Suppressor macrophage (primary cell): ENCODE results near the gene KIAA1958.

Experiments used
- DNase-seq, 4 experiments: peaks; one replicate each; pipeline ENCODE4 v3.0.0-alpha.2; 2020 to 2022

Gene KIAA1958

GRCh38 chr9:112605963-112606699 is 119.5 kb downstream of the KIAA1958 start:
- DNase-seq = no peak

- DNase-seq = no peak
Measured at GRCh38 chr9:112608851-112609250, 122.2 kb downstream of the KIAA1958 start.

GRCh38 chr9:112615584-112616266 is 129.1 kb downstream of the KIAA1958 start:
- no peak for DNase-seq

GRCh38 chr9:112617371-112617770 is 130.7 kb downstream of the KIAA1958 start:
- no peak for DNase-seq

- no peak for DNase-seq
Measured at GRCh38 chr9:112618385-112619009, 131.9 kb downstream of the KIAA1958 start.

GRCh38 chr9:112620388-112620787 is 133.8 kb downstream of the KIAA1958 start:
- peak; percentile 57 to 80 (median 72) for DNase-seq

- peak; percentile 49 to 69 (median 64) for DNase-seq
Measured at GRCh38 chr9:112621018-112621655, 134.5 kb downstream of the KIAA1958 start.

- no peak for DNase-seq
Measured at GRCh38 chr9:112623198-112623597, 136.6 kb downstream of the KIAA1958 start.

GRCh38 chr9:112624711-112625707 is 138.4 kb downstream of the KIAA1958 start:
- no peak for DNase-seq

- peak; percentile 52 to 79 (median 72) for DNase-seq
Measured at GRCh38 chr9:112629671-112630485, 143.3 kb downstream of the KIAA1958 start.

GRCh38 chr9:112631313-112632070 is 144.9 kb downstream of the KIAA1958 start:
- DNase-seq = peak; percentile 33 to 75 (median 68)

- DNase-seq = no peak
Measured at GRCh38 chr9:112640311-112640710, 153.7 kb downstream of the KIAA1958 start.

- no peak for DNase-seq
Measured at GRCh38 chr9:112642126-112642525, 155.5 kb downstream of the KIAA1958 start.

GRCh38 chr9:112647596-112647995 is 161.0 kb downstream of the KIAA1958 start:
- no peak for DNase-seq

- no peak for DNase-seq
Measured at GRCh38 chr9:112648624-112649023, 162.0 kb downstream of the KIAA1958 start.

- no peak for DNase-seq
Measured at GRCh38 chr9:112654282-112654681, 167.7 kb downstream of the KIAA1958 start.

- DNase-seq = no peak
Measured at GRCh38 chr9:112655668-112656067, 169.0 kb downstream of the KIAA1958 start.

- DNase-seq = no peak
Measured at GRCh38 chr9:112659906-112660305, 173.3 kb downstream of the KIAA1958 start.

- DNase-seq = no peak
Measured at GRCh38 chr9:112663681-112664080, 177.1 kb downstream of the KIAA1958 start.

GRCh38 chr9:112664531-112664930 is 177.9 kb downstream of the KIAA1958 start:
- DNase-seq = no peak
